Right cardiac atrium (tissue), 5 donors: ENCODE data around the gene TBC1D22B. TPM values are rescaled to one million over a fixed set of nuclear protein-coding genes. Genes with fewer than 3 reads are reported as not detected.

ENCODE experiments used
- ATAC-seq, 2 donors: fragments of 200-7000 bp; cut with Tn5 transposase; one replicate each; pipeline versions ENCODE4 v1.8.0 to v1.9.1; 2020; ENCODE audit warnings: moderate library complexity in 2 of 2, mild to moderate bottlenecking in 1 of 2
- DNase-seq, 3 donors: peaks; one replicate each; pipeline ENCODE4 v3.0.0-alpha.2; 2020
- H3K27ac ChIP-seq: one replicate; pipeline ENCODE4 v1.5.1; 2013; ENCODE audit warnings: mild to moderate bottlenecking, low read length, control low read depth, moderate library complexity
- H3K27me3 ChIP-seq: one replicate; pipeline ENCODE4 v1.6.1; 2013; ENCODE audit not compliant: control insufficient read depth, insufficient read depth
- H3K4me1 ChIP-seq: one replicate; pipeline ENCODE4 v1.6.1; 2013; ENCODE audit warnings: low read length; ENCODE audit not compliant: control insufficient read depth, insufficient read depth
- H3K4me3 ChIP-seq: one replicate; pipeline ENCODE4 v1.5.1; 2013; ENCODE audit warnings: low read length, control low read depth
- H3K9me3 ChIP-seq: one replicate; pipeline ENCODE4 v1.6.1; 2013; ENCODE audit warnings: low read length; ENCODE audit not compliant: control insufficient read depth
- WGBS: extraction: QIAGEN DNeasy Blood & Tissue Kit; methylation state at CpG from one replicate; pipeline ENCODE4 v1.1.7; 2013; 5-methylcytosine and 5-hydroxymethylcytosine counted together
- intact Hi-C, 4 donors: fragments of 100-400 bp; cut with DNase I; formaldehyde crosslinking; loops; one replicate each; pipeline versions ENCODE4 v1.11.0 to v1.14.0; 2022 to 2023
- polyA plus RNA-seq: library from polyadenylated mRNA; stranded (reverse); fragments of 200-250 nt; gene quantifications from one replicate; pipeline ENCODE4 v1.2.3, GENCODE V29; 2013
- total RNA-seq, 4 donors: library from RNA; stranded (reverse); fragmentation: NEBNext Ultra II Directional; extraction: Animal tissue kit (Norgen Biotek cat#: 25700); gene quantifications; one replicate each; pipeline ENCODE4 v1.2.1, GENCODE V29; 2021
- donor health status: healthy with polysubstance abuse.
- donor health status: DM: no; HTN: yes; CAD: no.
- donor health status: DM: no; HTN: no; CAD: no.
- donor health status: DM: no; HTN: yes; CAD: no; lungs with severe emphysema.
- donor health status: DM: yes; HTN: yes; CAD: no.

Gene TBC1D22B
- total and polyA plus RNA-seq, 5 donors, result 4.6 to 9.2 (median 7.3) TPM

DNA sequence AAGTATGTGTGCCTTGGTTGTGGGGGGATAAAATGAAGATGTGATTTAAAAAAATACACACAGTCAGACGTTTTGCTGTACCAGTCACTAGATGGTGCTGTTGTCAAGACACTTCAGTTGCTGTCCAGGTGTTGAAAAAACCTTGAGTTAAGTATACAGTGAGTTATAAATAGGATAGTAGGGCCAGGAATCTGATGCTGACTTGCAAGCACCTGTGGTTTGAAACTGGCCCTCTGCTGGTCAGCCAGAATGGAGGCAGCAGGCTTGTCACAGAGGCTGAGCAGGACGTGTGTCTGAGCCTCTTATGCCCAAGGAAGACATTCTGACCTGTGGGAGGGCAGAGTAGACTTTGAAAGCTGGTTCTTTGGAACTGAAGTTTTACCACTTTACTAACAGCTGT, 124.0 kb downstream of the TBC1D22B start:
- WGBS, result 37% methylated on average over 2 of the region's 2 CpGs
- Histone ChIP-seq H3K27me3 (no peaks in the 10 kb centered on the region), H3K4me1 (no peaks in the 10 kb centered on the region), H3K9me3 (no peaks in the 10 kb centered on the region), H3K4me3 (no peak overlapping the region), H3K27ac (no peak overlapping the region)
- no peak for DNase-seq
- peak; percentile 37 to 51 for ATAC-seq
- intact Hi-C loops, result loop anchor here in 3 of 4 donors (5.0 to 10.0 kb wide), 3 partner anchors 183 to 303 kb away; no protein-coding TSS in a partner anchor

Other genes starting within 250 kb of the TBC1D22B start
- 10 to 100 TPM; 22.5 to 72.5 (median 32.1) TPM for gene PIM1, start 87.6 kb upstream of the TBC1D22B start, total RNA-seq
- gene PIM1, start 87.6 kb upstream of the TBC1D22B start, polyA plus RNA-seq, result 44.2 TPM
- 1 to 10 TPM in 1 of 4 donors, under 1 TPM in 1, not detected in 2; 0.15 to 1.0 TPM for gene TMEM217, start 372 bp downstream of the TBC1D22B start, total RNA-seq
- gene TMEM217, start 372 bp downstream of the TBC1D22B start, polyA plus RNA-seq, result 0.16 TPM
- gene RNF8, start 96.2 kb downstream of the TBC1D22B start, total RNA-seq, result 10 to 100 TPM; 18.0 to 22.9 (median 22.2) TPM
- 15.7 TPM for gene RNF8, start 96.2 kb downstream of the TBC1D22B start, polyA plus RNA-seq
- gene CMTR1, start 175.4 kb downstream of the TBC1D22B start, total RNA-seq, result 10 to 100 TPM; 32.5 to 46.9 (median 37.9) TPM
- 24.3 TPM for gene CMTR1, start 175.4 kb downstream of the TBC1D22B start, polyA plus RNA-seq
- gene CCDC167, start 242.1 kb downstream of the TBC1D22B start, total RNA-seq, result 10 to 100 TPM; 18.8 to 27.6 (median 20.3) TPM
- gene CCDC167, start 242.1 kb downstream of the TBC1D22B start, polyA plus RNA-seq, result 63.8 TPM